Mesenchymal stem cell (in vitro differentiated cells and primary cell): ENCODE data around the gene NFIB.

Experiments used
- DNase-seq: peaks from one replicate; pipeline ENCODE4 v3.0.0-alpha.2; 2013
- H2AFZ ChIP-seq: one replicate; pipeline ENCODE4 v1.6.1; 2013; ENCODE audit warnings: low read depth, mild to moderate bottlenecking, control low read depth, inconsistent platforms, low read length, moderate library complexity
- H2AK5ac ChIP-seq: 2 replicates; pipeline ENCODE4 v1.6.1; 2013; ENCODE audit warnings: low read length, moderate library complexity, mild to moderate bottlenecking, inconsistent platforms; ENCODE audit not compliant: severe bottlenecking
- H2BK120ac ChIP-seq: one replicate; pipeline ENCODE4 v1.6.1; 2013; ENCODE audit warnings: low read depth, mild to moderate bottlenecking, inconsistent platforms, low read length, moderate library complexity
- H2BK12ac ChIP-seq, 2 experiments: one replicate each; pipeline ENCODE4 v1.6.1; 2013; ENCODE audit warnings: inconsistent platforms in 2 of 2, low read length in 2 of 2, mild to moderate bottlenecking in 2 of 2, moderate library complexity in 2 of 2, control low read depth in 1 of 2
- H2BK15ac ChIP-seq: one replicate; pipeline ENCODE4 v1.6.1; 2013; ENCODE audit warnings: mild to moderate bottlenecking, low read depth, inconsistent platforms; ENCODE audit not compliant: poor library complexity, severe bottlenecking
- H2BK5ac ChIP-seq: 2 replicates; pipeline ENCODE4 v1.6.1; 2013; ENCODE audit warnings: low read depth, mild to moderate bottlenecking, low read length, control low read depth, inconsistent platforms; ENCODE audit not compliant: poor library complexity, severe bottlenecking
- H3K14ac ChIP-seq, 2 experiments: one replicate each; pipeline ENCODE4 v1.6.1; 2013; ENCODE audit warnings: inconsistent platforms in 2 of 2, low read length in 2 of 2, control low read depth in 1 of 2, mild to moderate bottlenecking in 1 of 2, moderate library complexity in 1 of 2
- H3K18ac ChIP-seq, 2 experiments: one replicate each; pipeline ENCODE4 v1.6.1; 2013; ENCODE audit warnings: inconsistent platforms in 2 of 2, low read length in 2 of 2, control low read depth in 1 of 2, low read depth in 1 of 2, mild to moderate bottlenecking in 1 of 2
- H3K23ac ChIP-seq, 2 experiments: one replicate each; pipeline ENCODE4 v1.6.1; 2013; ENCODE audit warnings: inconsistent platforms in 2 of 2, low read length in 2 of 2, mild to moderate bottlenecking in 2 of 2, moderate library complexity in 2 of 2, control low read depth in 1 of 2
- H3K27ac ChIP-seq: 2 replicates; pipeline ENCODE4 v1.5.1; 2013; ENCODE audit warnings: mild to moderate bottlenecking, moderate library complexity, low read length, control low read depth, inconsistent platforms; ENCODE audit not compliant: poor library complexity, severe bottlenecking
- H3K27me3 ChIP-seq, 2 experiments: 2 replicates each; pipeline versions ENCODE4 v1.6.1 to v1.7.0; 2013; ENCODE audit warnings: low read length in 2 of 2, mild to moderate bottlenecking in 2 of 2, moderate library complexity in 2 of 2, control low read depth in 1 of 2, inconsistent platforms in 1 of 2; ENCODE audit not compliant: control insufficient read depth in 1 of 2, insufficient read depth in 1 of 2
- H3K36me3 ChIP-seq, 2 experiments: 2 replicates each; pipeline versions ENCODE4 v1.6.1 to v1.7.0; 2013; ENCODE audit warnings: low read length in 2 of 2, control low read depth in 1 of 2, inconsistent platforms in 1 of 2, low read depth in 1 of 2, mild to moderate bottlenecking in 1 of 2; ENCODE audit not compliant: insufficient read depth in 2 of 2, control insufficient read depth in 1 of 2
- H3K4ac ChIP-seq, 2 experiments: one replicate each; pipeline ENCODE4 v1.6.1; 2013; ENCODE audit warnings: inconsistent platforms in 2 of 2, low read length in 2 of 2, mild to moderate bottlenecking in 2 of 2, moderate library complexity in 2 of 2, control low read depth in 1 of 2, low read depth in 1 of 2
- H3K4me1 ChIP-seq: 2 replicates; pipeline ENCODE4 v1.6.1; 2013; ENCODE audit warnings: low read depth, low read length, control low read depth; ENCODE audit not compliant: control insufficient read depth, insufficient read depth
- H3K4me2 ChIP-seq: 2 replicates; pipeline ENCODE4 v1.6.1; 2013; ENCODE audit warnings: low read length, mild to moderate bottlenecking, inconsistent platforms; ENCODE audit not compliant: poor library complexity, severe bottlenecking
- H3K4me3 ChIP-seq, 2 experiments: 2 replicates each; pipeline versions ENCODE4 v1.5.1 to v1.7.0; 2013; ENCODE audit warnings: low read length in 2 of 2, mild to moderate bottlenecking in 2 of 2, control low read depth in 1 of 2, low read depth in 1 of 2; ENCODE audit not compliant: insufficient read depth in 1 of 2
- H3K79me1 ChIP-seq: replicated peaks from 2 replicates; pipeline ENCODE4 v1.6.1; 2013; ENCODE audit warnings: mild to moderate bottlenecking, control low read depth, low read length, inconsistent platforms; ENCODE audit not compliant: poor library complexity, severe bottlenecking
- H3K9ac ChIP-seq: 2 replicates; pipeline ENCODE4 v1.7.0; 2013; ENCODE audit warnings: mild to moderate bottlenecking, low read length, moderate library complexity
- H3K9me3 ChIP-seq: 2 replicates; pipeline ENCODE4 v1.7.0; 2013; ENCODE audit warnings: mild to moderate bottlenecking, low read length; ENCODE audit not compliant: control insufficient read depth
- H4K8ac ChIP-seq: one replicate; pipeline ENCODE4 v1.6.1; 2013; ENCODE audit warnings: inconsistent platforms, mild to moderate bottlenecking, low read length, moderate library complexity
- H4K91ac ChIP-seq: one replicate; pipeline ENCODE4 v1.6.1; 2013; ENCODE audit warnings: mild to moderate bottlenecking, low read length, inconsistent platforms
- WGBS: methylation state at CpG from one replicate; pipeline ENCODE4 v1.1.7; 2013; ENCODE audit warnings: mixed read lengths; 5-methylcytosine and 5-hydroxymethylcytosine counted together

NFIB gene

GRCh38 chr9:14240537-14240936 is 73.4 kb downstream of the NFIB start:
- Histone ChIP-seq H2BK120ac (no peak overlapping the region), H3K4me1 (peaks cover 5% of the 10 kb centered on the region), H3K27me3 (no peaks in the 10 kb centered on the region), H3K79me1 (peaks cover 15% of the 10 kb centered on the region), H3K4me2 (no peak overlapping the region), H3K18ac (no peak overlapping the region), H2AK5ac (peak overlapping the region; percentile 59), H3K9me3 (no peaks in the 10 kb centered on the region), H3K4me3 (no peak overlapping the region), H4K8ac (no peak overlapping the region), H4K91ac (no peak overlapping the region), H3K27ac (no peak overlapping the region), H2BK15ac (no peak overlapping the region), H3K36me3 (no peaks in the 10 kb centered on the region), H3K23ac (no peak overlapping the region), H2AFZ (no peak overlapping the region), H3K9ac (no peak overlapping the region), H3K14ac (no peak overlapping the region), H2BK12ac (no peak overlapping the region), H2BK5ac (no peak overlapping the region), H3K4ac (no peak overlapping the region)
- DNase-seq, result no peak
- WGBS, result 93% methylated on average over 6 of the region's 6 CpGs

- Histone ChIP-seq H3K18ac (peak overlapping the region in 1 of 2 experiments; percentile 52), H3K27me3 (no peaks in the 10 kb centered on the region), H3K4me1 (peaks cover 2% of the 10 kb centered on the region), H3K36me3 (no peaks in the 10 kb centered on the region), H3K4me2 (no peak overlapping the region), H4K91ac (no peak overlapping the region), H3K9me3 (no peaks in the 10 kb centered on the region), H3K14ac (no peak overlapping the region), H3K79me1 (peaks cover 16% of the 10 kb centered on the region), H2AK5ac (no peak overlapping the region), H3K27ac (peak overlapping the region; percentile 76), H3K23ac (no peak overlapping the region), H2BK120ac (no peak overlapping the region), H2BK15ac (no peak overlapping the region), H2BK12ac (no peak overlapping the region), H2AFZ (no peak overlapping the region), H2BK5ac (no peak overlapping the region), H3K4ac (no peak overlapping the region), H3K4me3 (no peak overlapping the region), H4K8ac (no peak overlapping the region), H3K9ac (no peak overlapping the region)
- WGBS, result 9% methylated on average over 2 of the region's 4 CpGs
- DNase-seq, result peak; percentile 36
Observed at GRCh38 chr9:14238518-14238917, 75.4 kb downstream of the NFIB start.

- peak overlapping the region; percentile 5 for H2AK5ac ChIP-seq
- peak; percentile 34 for DNase-seq
- 24% methylated on average over 2 of the region's 3 CpGs for WGBS
- H3K79me1 ChIP-seq, result peaks cover 16% of the 10 kb centered on the region
- H3K4me3 ChIP-seq, result no peak overlapping the region
- H2AFZ ChIP-seq, result no peak overlapping the region
- H2BK120ac ChIP-seq, result no peak overlapping the region
- no peaks in the 10 kb centered on the region for H3K9me3 ChIP-seq
- H3K14ac ChIP-seq, result no peak overlapping the region
- no peak overlapping the region for H3K18ac ChIP-seq
- no peak overlapping the region for H2BK5ac ChIP-seq
- no peak overlapping the region for H4K91ac ChIP-seq
- H3K4ac ChIP-seq, result no peak overlapping the region
- peaks cover 2% of the 10 kb centered on the region for H3K4me1 ChIP-seq
- H2BK12ac ChIP-seq, result peak overlapping the region in 1 of 2 experiments; percentile 71
- H3K9ac ChIP-seq, result no peak overlapping the region
- H3K36me3 ChIP-seq, result no peaks in the 10 kb centered on the region
- peak overlapping the region; percentile 76 for H3K27ac ChIP-seq
- H3K23ac ChIP-seq, result no peak overlapping the region
- no peak overlapping the region for H4K8ac ChIP-seq
- H3K4me2 ChIP-seq, result peak overlapping the region; percentile 52
- H2BK15ac ChIP-seq, result no peak overlapping the region
- no peaks in the 10 kb centered on the region for H3K27me3 ChIP-seq
Observed at GRCh38 chr9:14238079-14238478, 75.9 kb downstream of the NFIB start.

- Histone ChIP-seq H3K27me3 (no peaks in the 10 kb centered on the region), H3K4me3 (peak overlapping the region in 1 of 2 experiments; percentile 21), H3K4ac (no peak overlapping the region), H2AK5ac (no peak overlapping the region), H2AFZ (no peak overlapping the region), H3K4me2 (no peak overlapping the region), H4K8ac (no peak overlapping the region), H3K14ac (no peak overlapping the region), H2BK120ac (no peak overlapping the region), H3K79me1 (peaks cover 13% of the 10 kb centered on the region), H2BK12ac (no peak overlapping the region), H3K23ac (no peak overlapping the region), H3K36me3 (peaks cover 0 to 5% of the 10 kb centered on the region in 2 experiments), H2BK5ac (no peak overlapping the region), H3K18ac (no peak overlapping the region), H4K91ac (no peak overlapping the region), H2BK15ac (no peak overlapping the region), H3K4me1 (peaks cover 2% of the 10 kb centered on the region), H3K27ac (no peak overlapping the region), H3K9ac (peak overlapping the region; percentile 17), H3K9me3 (no peaks in the 10 kb centered on the region)
- WGBS, result no CpG with 5 or more reads among the region's 1 CpG
- no peak for DNase-seq
Observed at GRCh38 chr9:14236591-14236990, 77.3 kb downstream of the NFIB start.
